A549 treated with DMSO at 1 μM for 4 hours (cell line): ENCODE measurements around the gene ST8SIA3. TPM values are rescaled to one million over a fixed set of nuclear protein-coding genes. Genes with fewer than 3 reads are reported as not detected.

Experiments used
- total RNA-seq: library from RNA; stranded (reverse); fragments of 200-300 nt; extraction: Qiagen RNA extraction; gene quantifications from 5 replicates; pipeline ENCODE4 v1.2.3, GENCODE V29; 2022; ENCODE audit warnings: low read depth

Gene ST8SIA3, protein sequence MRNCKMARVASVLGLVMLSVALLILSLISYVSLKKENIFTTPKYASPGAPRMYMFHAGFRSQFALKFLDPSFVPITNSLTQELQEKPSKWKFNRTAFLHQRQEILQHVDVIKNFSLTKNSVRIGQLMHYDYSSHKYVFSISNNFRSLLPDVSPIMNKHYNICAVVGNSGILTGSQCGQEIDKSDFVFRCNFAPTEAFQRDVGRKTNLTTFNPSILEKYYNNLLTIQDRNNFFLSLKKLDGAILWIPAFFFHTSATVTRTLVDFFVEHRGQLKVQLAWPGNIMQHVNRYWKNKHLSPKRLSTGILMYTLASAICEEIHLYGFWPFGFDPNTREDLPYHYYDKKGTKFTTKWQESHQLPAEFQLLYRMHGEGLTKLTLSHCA
- not detected in 5 replicates for total RNA-seq

DNA sequence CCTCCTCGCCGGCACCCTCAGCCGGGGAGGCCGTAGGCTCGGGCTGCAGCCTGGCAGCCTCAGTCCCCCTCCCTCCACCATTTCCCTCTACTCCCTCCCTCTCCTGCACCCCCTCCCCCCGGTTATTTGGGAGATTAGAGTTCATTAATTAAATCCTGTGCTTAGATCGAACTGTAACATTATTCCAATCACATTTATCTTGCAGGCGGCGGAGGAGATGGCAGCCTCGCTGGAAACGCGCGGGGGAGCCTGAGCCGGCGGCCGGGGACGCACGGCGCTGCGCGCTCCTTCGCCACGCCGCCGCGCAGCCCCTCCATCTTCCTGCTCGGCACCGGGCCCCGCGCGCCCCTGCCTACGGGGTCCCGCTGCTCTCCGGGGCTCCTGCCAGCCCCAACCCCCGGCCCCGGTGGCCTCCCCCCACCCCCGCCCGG, at the start of gene ST8SIA3:
Gene ST8SIA3 (plus strand): TSS at position 287 of the 431 bp plus-strand sequence. CDS start 290 bp downstream, outside the sequence.

Other genes with a start within 250 kb of the ST8SIA3 start
- gene BOD1L2, start 205.5 kb upstream of the ST8SIA3 start, total RNA-seq = not detected in 5 replicates
- gene ONECUT2, start 82.8 kb downstream of the ST8SIA3 start, total RNA-seq = 0.31 to 0.63 TPM (median 0.57 TPM) in 5 replicates
- gene FECH, start 234.1 kb downstream of the ST8SIA3 start, total RNA-seq = 36.0 to 46.0 TPM (median 42.5 TPM) in 5 replicates